Activated CD4-positive, alpha-beta T cell treated with anti-CD3 and anti-CD28 coated beads, Interleukin-2, amount 50 U/mL, for 1 hour (primary cell): ENCODE results near the gene BAHD1.

Source experiments
- DNase-seq: peaks from one replicate; pipeline ENCODE4 v3.0.0-alpha.2; 2020

The BAHD1 gene

GRCh38 chr15:40500568-40501330 lies 60.0 kb downstream of the BAHD1 start:
- DNase-seq: no peak

DNA sequence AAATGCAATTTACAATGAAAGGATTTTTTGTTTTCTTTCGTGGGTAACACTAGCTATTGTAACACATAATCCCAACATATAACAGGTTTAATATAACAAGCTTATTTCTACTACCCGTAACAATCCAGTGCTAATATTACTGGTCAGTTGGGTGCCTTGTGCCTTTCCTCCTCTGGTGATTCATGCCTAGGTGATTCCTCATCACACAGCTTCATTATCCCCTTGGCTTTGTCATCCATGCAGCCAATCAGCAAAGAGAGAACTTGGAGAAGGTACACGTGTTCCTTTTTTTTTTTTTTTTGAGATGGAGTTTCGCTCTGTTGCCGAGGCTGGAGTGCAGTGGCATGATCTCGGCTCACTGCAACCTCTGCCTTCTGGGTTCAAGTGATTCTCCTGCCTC lies 60.7 kb downstream of the BAHD1 start:
- no peak for DNase-seq

GRCh38 chr15:40506964-40507571 lies 66.3 kb downstream of the BAHD1 start:
- peak; percentile 59 for DNase-seq

GRCh38 chr15:40508216-40508615 lies 67.5 kb downstream of the BAHD1 start:
- DNase-seq: no peak

DNA sequence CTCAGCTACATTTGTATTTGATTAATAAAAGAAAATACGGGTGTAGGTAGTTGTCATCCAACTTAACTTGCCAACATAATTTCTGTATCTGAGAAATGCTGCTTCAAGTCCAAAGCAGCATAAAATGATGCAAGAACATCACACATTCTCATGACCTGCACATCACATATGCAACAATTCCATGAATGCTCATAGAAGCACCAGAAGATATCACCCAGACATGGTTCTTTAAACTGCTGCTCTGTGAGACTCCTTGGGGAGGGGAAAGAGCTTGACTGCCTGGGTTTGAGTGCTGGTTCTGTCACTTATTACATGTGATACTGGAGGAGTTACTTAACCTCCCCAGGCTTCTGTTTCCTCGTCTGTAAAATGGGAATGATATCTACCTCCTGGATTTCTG lies 69.4 kb downstream of the BAHD1 start:
- no peak for DNase-seq

DNA sequence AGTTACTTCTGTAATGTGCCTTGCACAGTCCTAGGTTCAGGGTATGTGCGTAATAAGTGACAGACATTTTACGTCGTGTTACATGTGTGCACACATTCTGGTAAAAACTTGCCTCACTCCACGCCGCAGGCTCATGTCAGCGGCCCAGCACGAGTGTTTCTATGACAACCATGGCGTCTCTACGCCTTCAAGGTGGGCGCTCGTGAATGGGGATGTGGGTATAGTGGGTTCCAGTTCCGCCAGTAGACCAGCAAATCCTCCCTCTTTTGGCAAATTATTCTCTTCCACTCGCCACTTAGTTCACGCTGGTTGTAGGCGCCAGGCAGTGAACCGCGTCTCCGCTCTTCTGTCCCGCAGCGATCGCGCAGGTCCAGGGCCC lies 70.3 kb downstream of the BAHD1 start:
- DNase-seq: no peak

DNA sequence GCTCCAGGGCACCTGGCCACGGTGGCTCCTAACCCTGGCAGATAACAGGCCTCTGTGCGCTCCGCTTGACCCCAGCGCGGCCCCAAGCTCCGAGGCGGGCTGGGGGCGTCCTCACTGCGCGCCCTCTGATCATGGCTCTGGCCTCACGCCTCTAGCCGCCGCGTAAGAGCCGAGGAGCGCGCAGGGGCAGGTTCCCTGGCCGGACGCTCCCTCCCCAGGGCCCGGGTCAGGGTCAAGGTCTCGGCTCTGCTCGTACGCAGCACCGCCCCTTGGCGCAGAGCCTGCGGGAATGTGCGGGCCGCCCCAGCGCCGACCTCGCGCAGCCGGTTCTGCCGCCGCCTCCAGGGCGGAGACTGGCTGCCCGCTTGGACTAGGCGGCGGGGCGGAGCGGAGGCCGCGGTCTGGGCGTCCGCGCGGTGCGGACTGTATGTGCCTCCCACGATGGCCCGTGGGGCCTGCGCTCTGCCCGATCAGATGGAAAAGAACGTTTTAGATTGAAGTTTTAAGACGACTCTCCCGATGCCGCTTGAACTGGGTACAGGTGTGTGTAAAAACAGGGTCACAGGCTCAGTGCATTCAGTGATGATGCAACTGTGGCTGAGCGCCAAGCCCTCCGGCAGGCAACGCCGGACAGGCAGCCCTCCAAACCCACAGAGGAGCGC lies 70.8 kb downstream of the BAHD1 start:
- no peak for DNase-seq

GRCh38 chr15:40512440-40512839 lies 71.7 kb downstream of the BAHD1 start:
- DNase-seq: no peak

DNA sequence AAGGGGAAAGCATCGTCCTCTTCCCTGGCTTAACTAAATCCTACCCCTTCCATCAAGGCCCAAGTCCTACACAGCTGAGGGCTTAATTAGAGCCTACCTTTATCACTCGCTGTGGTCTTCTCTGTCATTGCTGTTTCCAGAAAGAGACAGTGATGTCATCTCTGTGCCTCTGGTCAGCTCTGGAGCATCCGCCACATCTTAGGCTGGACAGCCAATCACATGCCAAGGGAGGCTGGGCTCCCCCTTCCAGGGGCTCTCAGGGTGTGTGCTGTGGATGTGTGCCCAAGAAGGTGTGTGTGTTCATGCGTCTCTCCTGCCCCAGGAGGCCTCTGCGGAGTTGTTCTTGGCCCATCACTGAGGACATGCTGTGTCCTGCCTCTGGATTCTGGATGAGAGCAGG lies 72.9 kb downstream of the BAHD1 start:
- no peak for DNase-seq

GRCh38 chr15:40516322-40516721 lies 75.6 kb downstream of the BAHD1 start:
- no peak for DNase-seq
